GM15510 (cell line): ENCODE results near the gene SHBG.

ENCODE experiments used
- POLR2A ChIP-seq: IDR thresholded peaks from 3 replicates; pipeline ENCODE4 v1.6.1; 2011; ENCODE audit warnings: borderline replicate concordance; ENCODE audit not compliant: insufficient read length; ENCODE audit errors: extremely low read depth

The SHBG gene

GRCh38 chr17:7592422-7593021 is 37.4 kb upstream of the SHBG start:
- no peak for TF ChIP-seq POLR2A

GRCh38 chr17:7593296-7593695 is 36.6 kb upstream of the SHBG start:
- no peak for TF ChIP-seq POLR2A

GRCh38 chr17:7606280-7606679 is 23.7 kb upstream of the SHBG start:
- TF ChIP-seq POLR2A = no peak

GRCh38 chr17:7610641-7611040 is 19.3 kb upstream of the SHBG start:
- no peak for TF ChIP-seq POLR2A

- TF ChIP-seq POLR2A = no peak
Measured at GRCh38 chr17:7611635-7612293, 18.2 kb upstream of the SHBG start.

- TF ChIP-seq POLR2A = no peak
Measured at GRCh38 chr17:7612294-7612640, 17.7 kb upstream of the SHBG start.

GRCh38 chr17:7613769-7614424 is 16.0 kb upstream of the SHBG start:
- TF ChIP-seq POLR2A = no peak

- peak; percentile 73 for TF ChIP-seq POLR2A
Measured at GRCh38 chr17:7614425-7615264, 15.3 kb upstream of the SHBG start, which contains the start of gene FXR2. FXR2 (minus strand) TSS chr17:7614897; CDS start chr17:7614532, 365 bp downstream.

GRCh38 chr17:7615265-7615747 is 14.6 kb upstream of the SHBG start:
- no peak for TF ChIP-seq POLR2A

- no peak for TF ChIP-seq POLR2A
Measured at GRCh38 chr17:7618608-7619007, 11.3 kb upstream of the SHBG start.

- TF ChIP-seq POLR2A = no peak
Measured at GRCh38 chr17:7620835-7621234, 9.1 kb upstream of the SHBG start.

- no peak for TF ChIP-seq POLR2A
Measured at GRCh38 chr17:7623661-7624060, 6.3 kb upstream of the SHBG start.

GRCh38 chr17:7626307-7626706 is 3.6 kb upstream of the SHBG start:
- TF ChIP-seq POLR2A = no peak

- TF ChIP-seq POLR2A = no peak
Measured at GRCh38 chr17:7626956-7627249, 3.0 kb upstream of the SHBG start.
